Heart left ventricle (tissue), 13 donors: Measurements from ENCODE around the gene SAMD15.

Experiments used
- CTCF ChIP-seq, 12 donors: fragments of 200-600 bp; sonication (generic) in 4 of 12; IDR thresholded peaks; one replicate each; pipeline versions ENCODE4 v1.5.0 to v1.8.0; 2018 to 2022; ENCODE audit warnings: antibody characterized with exemption in 12 of 12, mild to moderate bottlenecking in 5 of 12
- POLR2A ChIP-seq, 2 donors: fragments of 450-650 bp; IDR thresholded peaks; one replicate each; pipeline ENCODE4 v1.6.1; 2017; ENCODE audit warnings: antibody characterized with exemption in 2 of 2, mild to moderate bottlenecking in 2 of 2, moderate library complexity in 2 of 2
- donor health status: ischemic (EF 13 %, LVEDD 7.1; RV severe dilation, severe dysfunction).
- donor health status: DM: no; HTN: yes; CAD: no.
- donor health status: DM: no; HTN: no; CAD: no.
- donor health status: ischemic (EF 25% LVEDD 6.9; RV normal size, moderate dysfunction).
- donor health status: ischemic (EF 25% LVEDD 5.7; RV mildly dilated, moderate dysfunction).
- donor health status: ischemic (EF 35%, LVEDD 5.7; RV mildly dilated, moderate dysfunction).
- donor health status: nonischemic (EF 11% LVEDD 7.7; RV severe dilation, severe dysfunction).
- donor health status: DM: yes; HTN: yes; CAD: no.
- donor health status: PGD.
- donor health status: ischemic (EF 29% LVEDD 5.4; RV normal size, mild dysfunction).
- donor health status: nonischemic (EF 23%, LVEDD 6.1; RV moderate dilation, normal function).

DNA sequence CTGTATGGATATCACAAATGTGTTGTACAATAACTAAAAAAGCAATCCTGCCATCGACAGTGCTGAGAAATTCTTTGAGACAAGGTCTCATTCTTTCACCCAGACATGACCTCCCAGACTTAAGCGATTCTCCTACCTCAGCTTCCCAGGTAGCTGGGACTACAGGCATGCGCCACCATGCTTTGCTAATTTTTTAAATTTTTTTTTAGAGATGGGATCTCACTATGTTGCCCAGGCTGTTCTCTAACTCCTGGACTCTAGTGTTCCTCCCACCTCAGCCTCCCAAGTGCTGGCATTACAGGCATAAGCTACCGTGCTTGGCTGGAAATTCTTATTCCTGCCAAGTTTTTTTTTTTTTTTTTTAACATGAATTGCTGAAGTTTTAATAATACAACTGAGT, 62.7 kb downstream of the SAMD15 start:
- TF ChIP-seq POLR2A (IDR thresholded peaks at IDR 0.05) (no peak), CTCF (IDR thresholded peaks at IDR 0.05) (no peak)
